ENCODE results near the gene C1QTNF9.

C1QTNF9 gene

GRCh38 chr13:24280720-24281119 is 28.7 kb upstream of the C1QTNF9 start:
- in situ Hi-C loops (cut with MboI; ENCODE audit: low pct_unique_long_range_greater_than_20kb, low sequenced_read_pairs): no loop called here
- DNase-seq: no peak

- DNase-seq: no peak
- in situ Hi-C loops (cut with MboI; ENCODE audit: low pct_unique_long_range_greater_than_20kb, low sequenced_read_pairs): no loop called here
Measured at GRCh38 chr13:24281188-24282008, 28.0 kb upstream of the C1QTNF9 start.

GRCh38 chr13:24282256-24282655 is 27.1 kb upstream of the C1QTNF9 start:
- in situ Hi-C loops (cut with MboI; ENCODE audit: low pct_unique_long_range_greater_than_20kb, low sequenced_read_pairs): no loop called here

GRCh38 chr13:24284889-24285565 is 24.4 kb upstream of the C1QTNF9 start:
- in situ Hi-C loops (cut with MboI; ENCODE audit: low pct_unique_long_range_greater_than_20kb, low sequenced_read_pairs): no loop called here
- no peak for DNase-seq

More at GRCh38 chr13:24282256-24282655, 27.1 kb upstream of the C1QTNF9 start:
- no peak for DNase-seq

GRCh38 chr13:24286624-24287023 is 22.8 kb upstream of the C1QTNF9 start:
- DNase-seq: no peak
- in situ Hi-C loops (cut with MboI; ENCODE audit: low pct_unique_long_range_greater_than_20kb, low sequenced_read_pairs): no loop called here

- no peak for DNase-seq
Measured at GRCh38 chr13:24287748-24288287, 21.6 kb upstream of the C1QTNF9 start.

GRCh38 chr13:24288870-24289269 is 20.5 kb upstream of the C1QTNF9 start:
- DNase-seq: no peak
- in situ Hi-C loops (cut with MboI; ENCODE audit: low pct_unique_long_range_greater_than_20kb, low sequenced_read_pairs): no loop called here

More at GRCh38 chr13:24287748-24288287, 21.6 kb upstream of the C1QTNF9 start:
- in situ Hi-C loops (cut with MboI; ENCODE audit: low pct_unique_long_range_greater_than_20kb, low sequenced_read_pairs): no loop called here

- DNase-seq: no peak
- in situ Hi-C loops (cut with MboI; ENCODE audit: low pct_unique_long_range_greater_than_20kb, low sequenced_read_pairs): no loop called here
Measured at GRCh38 chr13:24290280-24290932, 19.0 kb upstream of the C1QTNF9 start.

- in situ Hi-C loops (cut with MboI; ENCODE audit: low pct_unique_long_range_greater_than_20kb, low sequenced_read_pairs): no loop called here
- DNase-seq: no peak
Measured at GRCh38 chr13:24292481-24292880, 16.9 kb upstream of the C1QTNF9 start.

GRCh38 chr13:24293746-24294145 is 15.6 kb upstream of the C1QTNF9 start:
- in situ Hi-C loops (cut with MboI; ENCODE audit: low pct_unique_long_range_greater_than_20kb, low sequenced_read_pairs): no loop called here
- DNase-seq: no peak

- in situ Hi-C loops (cut with MboI; ENCODE audit: low pct_unique_long_range_greater_than_20kb, low sequenced_read_pairs): no loop called here
- DNase-seq: no peak
Measured at GRCh38 chr13:24299488-24300114, 9.8 kb upstream of the C1QTNF9 start.

- in situ Hi-C loops (cut with MboI; ENCODE audit: low pct_unique_long_range_greater_than_20kb, low sequenced_read_pairs): no loop called here
- no peak for DNase-seq
Measured at GRCh38 chr13:24301434-24301833, 7.9 kb upstream of the C1QTNF9 start.

GRCh38 chr13:24301911-24302310 is 7.5 kb upstream of the C1QTNF9 start:
- in situ Hi-C loops (cut with MboI; ENCODE audit: low pct_unique_long_range_greater_than_20kb, low sequenced_read_pairs): no loop called here

GRCh38 chr13:24304620-24305019 is 4.8 kb upstream of the C1QTNF9 start:
- in situ Hi-C loops (cut with MboI; ENCODE audit: low pct_unique_long_range_greater_than_20kb, low sequenced_read_pairs): no loop called here
- DNase-seq: no peak

More at GRCh38 chr13:24301911-24302310, 7.5 kb upstream of the C1QTNF9 start:
- no peak for DNase-seq

GRCh38 chr13:24306632-24307031 is 2.7 kb upstream of the C1QTNF9 start:
- DNase-seq: no peak
- in situ Hi-C loops (cut with MboI; ENCODE audit: low pct_unique_long_range_greater_than_20kb, low sequenced_read_pairs): no loop called here

GRCh38 chr13:24307211-24308067 is 1.9 kb upstream of the C1QTNF9 start:
- in situ Hi-C loops (cut with MboI; ENCODE audit: low pct_unique_long_range_greater_than_20kb, low sequenced_read_pairs): no loop called here
- DNase-seq: no peak

GRCh38 chr13:24308068-24308445 is 1.3 kb upstream of the C1QTNF9 start:
- no peak for DNase-seq
- in situ Hi-C loops (cut with MboI; ENCODE audit: low pct_unique_long_range_greater_than_20kb, low sequenced_read_pairs): no loop called here

GRCh38 chr13:24308488-24309020 is 826 bp upstream of the C1QTNF9 start:
- in situ Hi-C loops (cut with MboI; ENCODE audit: low pct_unique_long_range_greater_than_20kb, low sequenced_read_pairs): no loop called here
- DNase-seq: no peak
